ENCODE measurements around the gene SLC1A6. TPM values are rescaled to one million over a fixed set of nuclear protein-coding genes. Genes with fewer than 3 reads are reported as not detected.
A peak's percentile ranks its signal among the peaks of the same experiment; 100 is the strongest.

Gene SLC1A6
- total RNA-seq (not detected), polyA plus RNA-seq (not detected)
- long read RNA-seq, donor 1 = 0 reads
- long read RNA-seq, donor 2 = 0 reads
- long read RNA-seq, donor 3 = 0 reads

DNA sequence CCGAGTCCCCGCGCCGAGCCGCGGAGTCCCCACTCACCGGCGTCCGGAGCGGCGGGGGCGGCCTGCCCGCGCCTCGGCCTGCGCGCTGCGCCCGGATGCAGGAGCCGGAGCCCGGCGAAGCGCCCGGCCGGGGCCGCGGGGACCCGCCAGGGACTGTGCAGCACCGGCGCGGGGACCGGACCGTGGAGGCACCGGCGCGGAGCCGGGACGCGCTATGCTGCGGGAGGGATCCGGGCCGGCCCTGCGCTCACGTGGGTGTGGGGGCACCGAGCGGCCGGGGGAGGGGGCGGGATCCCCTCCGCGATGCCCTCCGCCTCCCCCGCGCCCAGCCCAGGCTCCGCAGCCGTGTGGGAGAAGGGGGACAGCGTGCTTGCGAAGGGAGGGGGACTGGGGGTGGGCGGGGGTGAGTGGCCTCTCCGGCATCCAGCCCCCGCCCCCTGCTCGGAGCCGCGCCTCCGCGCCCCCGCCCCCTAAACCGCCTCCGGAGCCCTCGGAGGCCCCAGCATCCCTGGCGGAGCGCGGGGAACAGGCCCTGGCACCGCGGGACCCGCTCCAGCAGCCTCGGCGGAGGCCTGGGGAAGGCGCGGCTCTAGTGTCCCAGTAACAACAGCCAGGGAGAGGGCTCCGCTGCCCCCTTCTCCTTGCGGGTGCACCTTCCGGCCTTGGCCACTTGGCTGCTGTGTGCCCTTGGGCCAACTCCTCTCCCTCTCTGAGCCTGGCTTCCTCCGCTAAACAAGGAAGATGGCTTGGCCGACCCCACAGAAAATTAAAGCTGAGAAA, at the start of gene SLC1A6:
Gene SLC1A6, minus strand, starts transcription at position 389 of the 780 bp plus-strand sequence. CDS start 6,954 bp downstream, outside the sequence.
- Histone ChIP-seq H3K27ac (no peak within 1 kb of the TSS), H3K27me3 (peaks cover 6 to 88% (median 71%) of the 10 kb centered on the region in 7 donors), H3K4me1 (no peaks in the 10 kb centered on the region), H3K36me3 (no peaks in the 10 kb centered on the region), H3K9me3 (no peaks in the 10 kb centered on the region), H3K4me3 (peak within 1 kb of the TSS in 4 of 10 donors; percentile 11 to 22 (median 18))
- intact Hi-C loops (cut with DNase I) = no loop called here
- TF ChIP-seq, protein P1, sequence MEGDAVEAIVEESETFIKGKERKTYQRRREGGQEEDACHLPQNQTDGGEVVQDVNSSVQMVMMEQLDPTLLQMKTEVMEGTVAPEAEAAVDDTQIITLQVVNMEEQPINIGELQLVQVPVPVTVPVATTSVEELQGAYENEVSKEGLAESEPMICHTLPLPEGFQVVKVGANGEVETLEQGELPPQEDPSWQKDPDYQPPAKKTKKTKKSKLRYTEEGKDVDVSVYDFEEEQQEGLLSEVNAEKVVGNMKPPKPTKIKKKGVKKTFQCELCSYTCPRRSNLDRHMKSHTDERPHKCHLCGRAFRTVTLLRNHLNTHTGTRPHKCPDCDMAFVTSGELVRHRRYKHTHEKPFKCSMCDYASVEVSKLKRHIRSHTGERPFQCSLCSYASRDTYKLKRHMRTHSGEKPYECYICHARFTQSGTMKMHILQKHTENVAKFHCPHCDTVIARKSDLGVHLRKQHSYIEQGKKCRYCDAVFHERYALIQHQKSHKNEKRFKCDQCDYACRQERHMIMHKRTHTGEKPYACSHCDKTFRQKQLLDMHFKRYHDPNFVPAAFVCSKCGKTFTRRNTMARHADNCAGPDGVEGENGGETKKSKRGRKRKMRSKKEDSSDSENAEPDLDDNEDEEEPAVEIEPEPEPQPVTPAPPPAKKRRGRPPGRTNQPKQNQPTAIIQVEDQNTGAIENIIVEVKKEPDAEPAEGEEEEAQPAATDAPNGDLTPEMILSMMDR (IDR thresholded peaks at IDR 0.05) = no peak
- 1% methylated on average over 53 to 84 of the region's 84 CpGs for WGBS, 2 donors
- ATAC-seq (no peak), DNase-seq (no peak)

DNA sequence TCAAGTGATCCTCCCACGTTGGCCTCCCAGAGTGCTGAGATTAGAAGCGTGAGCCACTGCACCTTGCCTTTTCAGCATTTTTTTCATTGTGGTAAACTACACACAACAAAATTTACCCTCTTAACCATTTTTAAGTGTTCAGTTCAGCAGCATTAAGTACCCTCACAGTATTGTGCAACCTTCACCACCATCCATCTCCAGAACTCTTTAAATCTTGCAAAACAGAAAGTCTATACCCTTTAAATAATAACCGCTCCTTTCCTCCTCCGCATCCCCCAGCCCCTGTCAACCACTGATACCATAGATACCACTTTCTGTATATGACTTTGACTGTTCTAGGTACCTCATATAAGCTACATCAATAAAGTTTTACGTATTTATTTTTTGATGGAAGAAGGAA, 48.8 kb upstream of the SLC1A6 start:
- intact Hi-C loops (cut with DNase I) = no loop called here
- H3K27ac ChIP-seq = no peak overlapping the region
- no peak overlapping the region for H3K4me3 ChIP-seq
- 70 to 74% methylated on average over 5 of the region's 5 CpGs for WGBS, 2 donors
- ATAC-seq = no peak
- TF ChIP-seq, protein P1 (IDR thresholded peaks at IDR 0.05) = no peak
- H3K27me3 ChIP-seq = peaks cover 0 to 27% (median 20%) of the 10 kb centered on the region in 7 donors
- H3K4me1 ChIP-seq = no peaks in the 10 kb centered on the region
- no peak for DNase-seq
- peaks cover 0 to 3% (median 0%) of the 10 kb centered on the region in 11 donors for H3K9me3 ChIP-seq
- H3K36me3 ChIP-seq = no peaks in the 10 kb centered on the region

DNA sequence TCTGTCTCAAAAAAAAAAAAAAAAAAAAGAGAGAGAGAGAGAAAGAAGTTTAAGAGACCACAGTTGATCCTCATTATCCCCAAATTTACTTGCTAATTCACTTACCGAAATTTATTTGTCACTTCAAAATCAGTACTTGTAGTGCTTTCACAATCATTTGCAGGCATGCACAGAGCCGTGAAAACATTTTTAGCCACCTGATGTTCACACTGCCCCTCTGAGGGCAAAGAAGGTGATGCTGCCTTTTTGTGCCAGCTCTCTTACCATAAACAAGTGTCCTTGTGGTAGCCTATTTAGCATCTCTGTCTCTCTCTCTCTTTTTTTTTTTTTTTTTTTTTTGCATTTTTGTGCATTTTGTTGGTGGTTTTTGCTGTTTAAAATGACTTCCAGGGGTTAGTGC, 45.6 kb upstream of the SLC1A6 start:
- intact Hi-C loops (cut with DNase I) = no loop called here
- WGBS, 2 donors = 39 to 48% methylated on average over 2 of the region's 2 CpGs
- TF ChIP-seq, protein P1 (IDR thresholded peaks at IDR 0.05) = peak in 1 of 9 donors; percentile 7
- H3K4me3 ChIP-seq = no peak overlapping the region
- H3K36me3 ChIP-seq = no peaks in the 10 kb centered on the region
- no peak for DNase-seq
- peaks cover 0 to 47% (median 37%) of the 10 kb centered on the region in 7 donors for H3K27me3 ChIP-seq
- no peak for ATAC-seq
- no peaks in the 10 kb centered on the region for H3K9me3 ChIP-seq
- H3K4me1 ChIP-seq = no peaks in the 10 kb centered on the region
- no peak overlapping the region for H3K27ac ChIP-seq

DNA sequence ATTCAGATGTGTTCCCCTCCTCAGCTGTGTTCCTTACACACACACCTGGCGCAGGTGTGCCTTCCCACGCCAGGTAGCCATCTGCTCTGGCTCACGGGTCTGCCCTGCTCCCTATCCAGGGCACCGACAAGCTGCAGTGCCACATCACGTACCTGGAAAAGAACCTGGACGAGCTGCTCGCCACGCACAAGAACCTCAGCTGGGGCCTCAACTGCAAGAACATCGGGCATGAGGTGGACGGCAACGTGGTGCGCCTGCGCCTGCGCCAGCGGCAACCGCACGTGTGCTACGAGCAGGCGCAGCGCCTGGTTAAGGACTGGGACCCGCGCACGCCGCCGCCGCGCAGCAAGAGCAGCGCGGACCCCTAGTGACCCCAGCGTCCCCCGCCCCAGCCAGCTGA, 43.1 kb upstream of the SLC1A6 start:
- H3K4me1 ChIP-seq = no peaks in the 10 kb centered on the region
- H3K27me3 ChIP-seq = peaks cover 0 to 61% (median 38%) of the 10 kb centered on the region in 7 donors
- 20 to 29% methylated on average over 28 to 31 of the region's 31 CpGs for WGBS, 2 donors
- ATAC-seq (no peak), DNase-seq (no peak)
- H3K27ac ChIP-seq = no peak overlapping the region
- H3K36me3 ChIP-seq = no peaks in the 10 kb centered on the region
- no peak overlapping the region for H3K4me3 ChIP-seq
- no peaks in the 10 kb centered on the region for H3K9me3 ChIP-seq
- TF ChIP-seq, protein P1 (IDR thresholded peaks at IDR 0.05) = no peak
- intact Hi-C loops (cut with DNase I) = no loop called here

Measured in heart right ventricle (tissue), 16 donors.